Measurements from ENCODE around the gene CNOT1. TPM values are rescaled to one million over a fixed set of nuclear protein-coding genes. Genes with fewer than 3 reads are reported as not detected.

The CNOT1 gene
- total and polyA plus RNA-seq, 3 donors from 2014 or later, result 267 to 449 (median 272) TPM

DNA sequence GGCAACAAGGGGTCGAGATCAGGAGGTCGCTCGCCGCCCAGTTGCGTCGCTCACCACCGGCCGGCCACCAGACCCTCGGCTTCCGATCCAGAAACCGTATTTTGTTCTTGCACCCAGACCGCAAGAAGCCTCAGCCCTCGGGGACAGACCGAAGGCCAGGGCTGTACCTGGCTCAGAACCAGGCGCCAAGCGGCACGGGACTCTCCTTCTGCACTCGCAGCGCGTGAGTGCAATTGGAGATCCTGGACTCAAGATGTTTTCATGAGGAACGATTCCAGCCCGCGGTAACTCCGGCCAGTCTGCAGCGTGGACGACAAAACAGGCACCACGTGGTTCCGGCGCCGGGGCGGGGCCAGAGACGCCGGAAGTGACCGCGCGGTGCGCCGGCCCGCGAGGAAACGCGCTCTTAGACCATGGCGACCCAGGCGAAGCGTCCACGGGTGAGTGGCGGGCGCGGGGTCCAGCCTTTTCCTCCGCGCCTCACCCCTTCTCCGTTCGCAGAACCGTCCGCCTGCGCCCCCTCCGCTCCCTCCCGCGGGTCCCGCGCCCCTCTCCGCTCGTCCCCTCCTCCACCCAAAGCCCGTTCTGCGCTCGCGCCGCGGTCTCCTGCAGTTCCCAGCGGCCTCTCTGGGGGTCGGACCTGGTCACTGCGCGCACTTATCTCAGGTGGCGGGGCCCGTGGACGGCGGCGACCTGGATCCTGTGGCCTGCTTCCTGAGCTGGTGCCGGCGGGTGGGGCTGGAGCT is 114.3 kb downstream of the CNOT1 start, which contains the start of gene SETD6:
Gene SETD6, plus strand, starts transcription at position 393 of the 746 bp plus-strand sequence. Its CDS starts 21 bp downstream, at position 414.
- intact Hi-C loops (cut with DNase I; ENCODE audit: low total_unique reads), result loop anchor here (10.0 kb wide), 1 partner anchor 120 kb away; no protein-coding TSS in a partner anchor
- 0 to 1% methylated on average over 3 to 78 of the region's 80 CpGs for WGBS, 2 donors
- H3K27ac ChIP-seq, result peak within 1 kb of the TSS; percentile 49 to 82
- H3K4me3 ChIP-seq, result peak within 1 kb of the TSS; percentile 91 to 94
- no peaks in the 10 kb centered on the region for H3K36me3 ChIP-seq (ENCODE audit: low read depth, missing control alignments)
- TF ChIP-seq, protein P1, sequence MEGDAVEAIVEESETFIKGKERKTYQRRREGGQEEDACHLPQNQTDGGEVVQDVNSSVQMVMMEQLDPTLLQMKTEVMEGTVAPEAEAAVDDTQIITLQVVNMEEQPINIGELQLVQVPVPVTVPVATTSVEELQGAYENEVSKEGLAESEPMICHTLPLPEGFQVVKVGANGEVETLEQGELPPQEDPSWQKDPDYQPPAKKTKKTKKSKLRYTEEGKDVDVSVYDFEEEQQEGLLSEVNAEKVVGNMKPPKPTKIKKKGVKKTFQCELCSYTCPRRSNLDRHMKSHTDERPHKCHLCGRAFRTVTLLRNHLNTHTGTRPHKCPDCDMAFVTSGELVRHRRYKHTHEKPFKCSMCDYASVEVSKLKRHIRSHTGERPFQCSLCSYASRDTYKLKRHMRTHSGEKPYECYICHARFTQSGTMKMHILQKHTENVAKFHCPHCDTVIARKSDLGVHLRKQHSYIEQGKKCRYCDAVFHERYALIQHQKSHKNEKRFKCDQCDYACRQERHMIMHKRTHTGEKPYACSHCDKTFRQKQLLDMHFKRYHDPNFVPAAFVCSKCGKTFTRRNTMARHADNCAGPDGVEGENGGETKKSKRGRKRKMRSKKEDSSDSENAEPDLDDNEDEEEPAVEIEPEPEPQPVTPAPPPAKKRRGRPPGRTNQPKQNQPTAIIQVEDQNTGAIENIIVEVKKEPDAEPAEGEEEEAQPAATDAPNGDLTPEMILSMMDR (IDR thresholded peaks at IDR 0.05), result peak in 1 of 3 experiments; percentile 18
- no peak for TF ChIP-seq POLR2A (IDR thresholded peaks at IDR 0.05)
- H3K27me3 ChIP-seq, result no peaks in the 10 kb centered on the region
- DNase-seq, result peak; percentile 95
- peaks cover 4% of the 10 kb centered on the region for H3K4me1 ChIP-seq
- H3K9me3 ChIP-seq, result no peaks in the 10 kb centered on the region

DNA sequence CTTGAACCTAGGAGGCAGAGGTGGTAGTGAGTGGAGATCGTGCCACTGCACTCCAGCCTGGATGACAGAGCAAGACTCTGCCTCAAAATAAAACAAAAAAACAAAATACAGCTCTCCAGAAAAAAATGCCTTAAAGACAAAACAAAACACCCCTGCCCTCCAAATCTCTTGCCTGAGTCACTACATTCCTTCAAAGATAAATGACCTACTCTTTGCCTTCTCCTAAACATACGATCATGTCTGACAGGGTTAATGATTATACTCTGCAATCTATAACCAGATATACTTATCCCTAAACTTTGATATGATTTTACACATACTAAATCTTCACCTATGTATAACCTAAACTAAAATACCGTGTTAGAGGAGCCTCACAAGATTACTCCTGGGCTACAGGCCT is 115.8 kb downstream of the CNOT1 start:
- intact Hi-C loops (cut with DNase I; ENCODE audit: low total_unique reads), result loop anchor here (10.0 kb wide), 1 partner anchor 121 kb away; no protein-coding TSS in a partner anchor
- TF ChIP-seq, protein P1 (IDR thresholded peaks at IDR 0.05), result no peak
- no peak for TF ChIP-seq POLR2A (IDR thresholded peaks at IDR 0.05)
- WGBS, 2 donors, result 84 to 87% methylated on average over 3 of the region's 3 CpGs
- H3K27me3 ChIP-seq, result no peaks in the 10 kb centered on the region
- H3K36me3 ChIP-seq (ENCODE audit: low read depth, missing control alignments), result no peaks in the 10 kb centered on the region
- no peak overlapping the region for H3K4me3 ChIP-seq
- H3K4me1 ChIP-seq, result peaks cover 4% of the 10 kb centered on the region
- no peak for DNase-seq
- no peak overlapping the region for H3K27ac ChIP-seq
- H3K9me3 ChIP-seq, result no peaks in the 10 kb centered on the region

DNA sequence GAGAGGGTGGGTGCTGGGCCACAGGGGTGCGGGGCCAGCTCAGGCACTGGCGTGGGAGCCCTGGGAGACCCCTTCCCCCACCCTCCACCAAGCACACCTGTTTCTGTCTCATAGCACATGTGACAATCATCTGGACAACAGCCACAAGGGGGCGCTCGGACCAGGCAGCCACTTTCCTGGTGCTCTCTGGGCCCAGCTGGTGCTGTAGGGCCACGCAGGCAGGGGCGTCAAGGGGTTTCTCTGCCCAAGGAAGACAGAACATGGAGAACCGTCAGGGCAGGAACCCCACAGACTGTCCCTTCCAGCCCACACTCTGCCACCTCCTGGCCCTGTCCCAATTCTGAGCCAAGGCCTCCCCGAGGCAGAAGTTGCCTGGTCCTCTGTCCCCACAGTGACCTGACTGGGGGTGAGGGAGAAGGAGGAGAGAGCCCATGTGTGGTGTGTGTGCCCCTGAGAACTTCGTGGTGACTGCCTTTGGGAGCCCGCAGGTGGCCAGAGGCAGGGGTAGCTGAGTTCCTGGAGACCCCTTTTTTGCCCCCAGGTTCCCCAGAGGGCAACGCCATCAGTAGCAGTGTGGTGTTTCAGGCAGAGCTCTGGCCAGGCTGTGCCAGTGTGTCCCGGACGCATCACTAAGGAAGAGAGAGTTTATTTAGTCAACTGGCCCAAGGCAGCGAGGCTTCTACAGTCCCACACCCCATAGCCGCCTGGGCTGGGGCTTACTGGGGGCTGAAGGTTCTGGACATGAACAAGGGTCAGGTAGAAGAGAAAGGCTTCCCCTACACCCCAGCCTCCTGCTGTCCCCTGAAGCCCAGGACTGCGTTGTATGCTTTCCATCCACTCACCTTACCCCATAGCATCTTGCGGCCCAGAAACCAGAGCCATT is 117.5 kb downstream of the CNOT1 start:
- intact Hi-C loops (cut with DNase I; ENCODE audit: low total_unique reads), result loop anchor here (10.0 kb wide), 1 partner anchor 123 kb away; no protein-coding TSS in a partner anchor

DNA sequence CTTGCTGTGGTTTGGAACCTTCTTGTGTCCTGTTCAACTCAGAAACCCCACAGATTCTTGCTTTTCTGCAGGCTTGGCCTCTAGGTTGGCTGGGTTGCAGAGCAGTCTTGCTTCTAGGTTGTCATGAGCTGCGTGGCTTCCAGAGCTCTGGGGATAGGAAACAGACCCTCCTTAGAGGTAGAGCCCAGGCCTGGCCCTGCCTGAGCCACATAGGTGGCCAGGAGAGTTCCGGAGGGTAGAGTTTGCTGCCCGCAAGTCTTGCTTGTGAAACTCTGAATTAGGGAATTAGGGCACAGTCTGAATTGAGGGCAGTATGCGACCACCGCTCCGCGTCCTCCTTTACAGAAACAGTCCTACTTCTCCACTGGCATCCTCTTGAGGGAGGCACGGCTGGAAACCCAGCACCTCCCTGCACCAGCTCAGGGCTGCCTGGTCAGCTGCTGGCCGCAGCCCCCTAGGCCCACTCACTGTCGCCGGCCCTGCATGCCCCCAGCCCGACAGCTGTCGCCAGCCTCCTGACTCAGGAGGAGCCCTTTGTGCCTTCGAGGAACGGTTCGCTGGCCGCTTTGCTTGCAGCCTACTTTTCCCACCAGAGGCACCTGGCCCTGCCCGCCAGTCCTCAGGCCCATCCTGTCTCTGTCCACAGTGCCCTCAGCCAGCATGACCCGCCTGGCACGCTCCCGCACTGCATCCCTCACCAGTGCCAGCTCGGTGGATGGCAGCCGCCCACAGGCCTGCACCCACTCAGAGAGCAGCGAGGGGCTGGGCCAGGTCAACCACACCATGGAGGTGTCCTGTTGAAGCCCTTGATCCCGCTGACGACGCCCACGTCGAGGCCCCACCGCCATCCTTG is 118.6 kb downstream of the CNOT1 start:
- 89 to 93% methylated on average over 18 to 30 of the region's 30 CpGs for WGBS, 2 donors
- no peak overlapping the region for H3K27ac ChIP-seq

More for the DNA sequence above, 117.5 kb downstream of the CNOT1 start:
- H3K4me3 ChIP-seq, result no peak overlapping the region
- TF ChIP-seq POLR2A (IDR thresholded peaks at IDR 0.05), result no peak
- TF ChIP-seq, protein P1 (IDR thresholded peaks at IDR 0.05), result peak; percentile 73 to 77 (median 74)
- no peaks in the 10 kb centered on the region for H3K27me3 ChIP-seq
- H3K27ac ChIP-seq, result peak overlapping the region in 1 of 2 donors; percentile 10
- no peaks in the 10 kb centered on the region for H3K9me3 ChIP-seq
- H3K36me3 ChIP-seq (ENCODE audit: low read depth, missing control alignments), result no peaks in the 10 kb centered on the region
- peak; percentile 91 for DNase-seq
- WGBS, 2 donors, result 59 to 69% methylated on average over 12 to 17 of the region's 17 CpGs
- H3K4me1 ChIP-seq, result peaks cover 4% of the 10 kb centered on the region

More for the DNA sequence above, 118.6 kb downstream of the CNOT1 start:
- Histone ChIP-seq H3K9me3 (no peaks in the 10 kb centered on the region), H3K4me1 (peaks cover 4% of the 10 kb centered on the region), H3K27me3 (no peaks in the 10 kb centered on the region), H3K36me3 (ENCODE audit: low read depth, missing control alignments) (no peaks in the 10 kb centered on the region), H3K4me3 (no peak overlapping the region)
- TF ChIP-seq, protein P1 (IDR thresholded peaks at IDR 0.05), result no peak
- TF ChIP-seq POLR2A (IDR thresholded peaks at IDR 0.05), result no peak
- intact Hi-C loops (cut with DNase I; ENCODE audit: low total_unique reads), result loop anchor here (10.0 kb wide), 1 partner anchor 124 kb away; no protein-coding TSS in a partner anchor
- DNase-seq, result no peak

All from testis (tissue), 3 donors.